GM21447 (cell line): Measurements from ENCODE around the gene TGM2.

Experiments used
- ATAC-seq: cut with Tn5 transposase; IDR thresholded peaks from one replicate; pipeline ENCODE4 v1.9.1; 2021; ENCODE audit not compliant: unreplicated experiment

TGM2 gene

GRCh38 chr20:38098952-38099351 lies 66.1 kb downstream of the TGM2 start:
- no peak for ATAC-seq

- ATAC-seq, result no peak
Observed at GRCh38 chr20:38095017-38095686, 69.9 kb downstream of the TGM2 start.

DNA sequence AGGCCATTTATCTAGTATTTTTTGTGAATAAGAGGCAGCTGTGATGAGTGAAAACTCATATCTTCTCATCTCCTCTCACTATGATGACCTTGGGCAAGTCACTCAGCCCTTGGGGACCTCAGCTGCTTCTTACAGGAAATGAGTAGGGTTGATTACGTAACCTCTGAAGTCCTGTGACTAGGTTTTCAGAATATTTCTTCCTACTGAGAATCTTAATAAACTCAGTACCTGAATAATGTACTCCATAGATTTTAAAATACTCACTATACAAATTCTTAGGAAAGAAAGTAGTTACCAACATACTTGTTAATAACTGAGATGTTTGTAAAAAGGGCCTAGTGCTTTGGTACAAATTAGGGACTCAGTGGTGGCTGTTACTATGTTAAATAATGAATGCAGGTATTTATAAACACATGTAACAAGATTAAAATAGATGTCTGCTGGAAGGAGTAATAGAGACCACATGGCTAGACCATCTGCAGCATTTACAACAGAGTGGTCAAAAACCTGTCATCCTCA lies 70.6 kb downstream of the TGM2 start:
- peak; percentile 67 for ATAC-seq

- ATAC-seq, result no peak
Observed at GRCh38 chr20:38093641-38094077, 71.4 kb downstream of the TGM2 start.

- no peak for ATAC-seq
Observed at GRCh38 chr20:38092915-38093314, 72.2 kb downstream of the TGM2 start.

GRCh38 chr20:38092260-38092857 lies 72.7 kb downstream of the TGM2 start:
- no peak for ATAC-seq

DNA sequence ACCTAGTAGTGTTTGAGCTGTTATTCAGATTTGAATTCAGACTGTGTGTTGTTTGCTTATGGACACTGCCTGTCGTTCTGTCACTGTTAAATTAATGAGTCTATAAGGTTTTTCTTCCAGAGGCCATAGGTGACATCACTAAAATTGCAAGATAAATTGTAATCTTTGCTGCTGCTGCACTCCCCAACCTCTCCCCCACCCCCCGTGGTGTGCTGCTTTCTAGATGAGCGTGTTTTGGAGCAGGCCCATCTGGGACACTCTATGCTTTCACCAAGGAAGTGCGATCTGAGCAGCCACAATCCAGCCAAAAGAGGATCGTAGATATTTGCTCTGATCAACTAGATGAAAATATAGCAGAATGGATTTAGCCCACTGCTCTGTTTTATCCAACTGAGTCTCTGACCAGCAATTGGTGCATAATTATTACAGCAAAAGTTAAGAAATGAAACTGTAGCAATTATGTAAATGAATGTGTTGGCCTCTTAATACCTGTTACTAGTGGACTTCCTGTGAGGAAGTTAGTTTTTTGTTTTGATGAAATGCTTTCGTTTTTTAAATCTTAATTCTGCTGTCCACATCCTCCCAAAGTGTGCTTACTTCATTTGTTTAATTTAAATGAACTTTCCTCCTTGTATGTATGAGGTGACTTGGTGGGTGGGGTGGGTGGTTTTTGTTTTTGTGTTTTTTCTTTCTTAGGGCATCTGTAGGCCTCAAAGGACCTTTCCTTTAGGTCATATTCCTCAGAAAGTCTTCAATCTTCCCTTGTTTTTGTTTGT lies 73.4 kb downstream of the TGM2 start:
- ATAC-seq, result peak; percentile 43

DNA sequence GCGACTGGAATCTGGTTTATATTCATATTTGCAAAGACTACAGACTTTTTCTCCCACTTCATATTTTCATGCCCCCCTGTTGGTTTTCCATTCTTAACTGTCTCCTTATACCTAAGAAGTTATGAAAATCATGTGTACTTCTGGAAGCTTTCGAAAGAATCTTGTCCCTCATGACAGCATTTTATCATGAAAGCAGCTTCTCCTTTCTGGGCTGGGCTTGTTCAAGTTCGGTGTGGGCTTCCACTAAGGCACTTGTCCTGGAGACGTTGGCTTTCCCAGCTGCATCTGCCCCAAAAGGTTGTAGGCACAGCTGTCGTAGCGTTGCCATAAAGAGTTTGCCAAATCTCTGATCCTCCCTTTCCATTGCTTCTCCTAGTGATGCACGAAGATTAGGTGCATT lies 75.0 kb downstream of the TGM2 start:
- ATAC-seq, result no peak

- ATAC-seq, result no peak
Observed at GRCh38 chr20:38089500-38089899, 75.6 kb downstream of the TGM2 start.

- ATAC-seq, result no peak
Observed at GRCh38 chr20:38085026-38085425, 80.0 kb downstream of the TGM2 start.

DNA sequence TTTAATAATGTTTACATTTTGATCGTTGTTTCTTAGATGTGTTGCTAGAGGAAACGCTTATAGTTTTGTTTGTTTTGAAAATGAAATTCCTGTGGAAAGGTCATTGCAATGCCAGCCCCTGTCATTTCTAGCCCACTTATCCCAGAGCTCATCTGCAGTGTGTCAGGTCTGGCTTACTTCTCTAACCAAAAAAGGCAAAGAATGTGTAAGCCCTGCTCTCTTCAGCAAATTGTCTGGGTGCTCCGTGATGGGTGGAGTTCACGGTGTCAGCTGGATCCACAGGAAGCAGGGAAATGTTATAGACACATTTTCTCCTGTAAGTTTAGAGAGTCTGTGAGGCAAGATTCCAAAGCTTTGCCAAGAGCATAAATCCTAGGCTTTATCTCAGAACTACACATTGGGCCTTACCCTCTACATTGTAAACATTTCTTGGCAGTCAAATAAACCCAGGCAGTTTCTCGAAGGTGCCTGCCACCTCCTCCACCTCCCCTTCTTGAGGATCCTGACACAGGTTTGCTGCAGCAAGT lies 80.6 kb downstream of the TGM2 start:
- ATAC-seq, result no peak

DNA sequence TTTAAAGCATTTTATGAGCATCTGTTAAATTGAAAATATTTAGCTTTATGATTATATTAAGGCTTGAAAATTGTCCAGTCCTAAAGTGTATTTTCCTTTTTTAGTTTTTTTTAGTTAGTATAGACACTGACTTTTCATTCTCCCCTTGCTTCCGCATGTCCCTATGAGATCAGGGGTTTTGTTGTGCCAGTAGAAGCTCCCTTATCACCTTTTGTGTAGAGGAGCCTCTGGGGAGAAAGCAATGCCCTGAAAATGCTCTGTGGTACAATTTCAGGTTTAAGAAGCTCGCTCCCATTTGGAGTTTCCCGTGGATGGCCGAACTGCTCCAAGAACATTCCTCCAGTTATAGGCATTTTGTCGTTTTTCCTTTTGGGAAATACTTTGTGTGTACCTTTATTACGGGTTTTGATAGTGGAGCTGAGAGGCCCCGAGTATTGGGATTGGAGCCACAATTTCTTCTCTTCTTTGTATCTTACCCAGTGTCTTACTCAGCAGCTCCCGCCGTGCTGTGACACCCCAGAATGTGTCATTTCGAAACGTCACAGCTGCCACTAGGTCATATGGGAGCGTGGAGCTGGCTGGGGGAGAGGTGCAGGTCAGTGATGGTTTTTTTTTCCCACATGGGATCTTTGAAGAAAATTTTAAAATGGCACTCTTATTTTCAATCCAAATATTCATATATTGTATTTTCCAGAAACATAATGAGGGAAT lies 81.6 kb downstream of the TGM2 start:
- no peak for ATAC-seq

GRCh38 chr20:38082894-38083293 lies 82.2 kb downstream of the TGM2 start:
- ATAC-seq, result no peak

DNA sequence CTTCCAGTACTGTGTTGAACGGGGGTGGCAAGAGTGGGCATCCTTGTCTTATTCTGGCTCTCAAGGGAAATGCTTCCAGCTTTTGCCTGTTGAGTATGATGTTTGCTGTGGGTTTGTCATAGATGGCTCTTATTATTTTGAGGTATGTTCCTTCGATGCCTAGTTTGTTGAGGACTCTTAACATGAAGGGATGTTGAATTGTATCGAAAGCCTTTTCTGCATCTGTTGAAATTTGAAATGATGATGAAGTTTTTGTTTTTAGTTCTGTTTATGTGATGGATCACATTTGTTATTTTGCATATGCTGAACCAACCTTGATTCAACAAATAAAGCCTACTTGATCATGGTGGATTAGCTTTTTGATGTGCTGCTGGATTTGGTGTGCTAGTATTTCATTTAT lies 83.5 kb downstream of the TGM2 start:
- no peak for ATAC-seq

- ATAC-seq, result no peak
Observed at GRCh38 chr20:38079353-38079752, 85.7 kb downstream of the TGM2 start.

DNA sequence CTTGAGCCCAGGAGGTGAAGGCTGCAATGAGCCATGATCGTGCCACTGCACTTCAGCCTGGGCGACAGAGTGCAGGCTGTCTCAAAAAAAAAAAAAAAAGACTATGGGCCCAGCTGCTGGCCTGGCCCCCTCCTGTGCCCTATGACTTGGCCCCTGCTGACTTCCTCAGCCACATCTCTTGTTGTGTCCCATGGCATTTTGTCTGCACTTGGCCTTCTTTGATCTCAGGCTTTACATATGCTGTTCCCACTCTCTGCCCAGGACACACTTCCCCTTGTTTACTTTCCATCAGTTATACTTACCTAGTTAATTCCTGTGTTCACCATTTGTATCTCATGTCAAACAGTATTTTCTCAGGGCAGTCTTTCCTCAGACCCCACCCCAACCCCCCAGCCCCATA lies 87.0 kb downstream of the TGM2 start:
- no peak for ATAC-seq
